Urothelium cell line (cell line): Measurements from ENCODE around the gene MRAP2.
"Not testable (repeated sequence)": the region's sequence is repeated elsewhere in the genome, so short reads cannot be mapped to it uniquely, and the experiment has no call there.

Experiments
- DNase-seq: peaks from one replicate; pipeline ENCODE4 v3.0.0; 2011; ENCODE audit warnings: low spot score, mixed read lengths
- FAIRE-seq: peaks from 2 replicates; lab custom pipeline; 2011; peaks lifted over from hg19 to GRCh38; lab: Jason Lieb, UNC

MRAP2 gene

GRCh38 chr6:84068873-84069272 is 35.3 kb downstream of the MRAP2 start:
- DNase-seq, FAIRE-seq: not testable (repeated sequence)

- FAIRE-seq: no peak
- no peak for DNase-seq
Measured at GRCh38 chr6:84072442-84072997, 38.9 kb downstream of the MRAP2 start.

DNA sequence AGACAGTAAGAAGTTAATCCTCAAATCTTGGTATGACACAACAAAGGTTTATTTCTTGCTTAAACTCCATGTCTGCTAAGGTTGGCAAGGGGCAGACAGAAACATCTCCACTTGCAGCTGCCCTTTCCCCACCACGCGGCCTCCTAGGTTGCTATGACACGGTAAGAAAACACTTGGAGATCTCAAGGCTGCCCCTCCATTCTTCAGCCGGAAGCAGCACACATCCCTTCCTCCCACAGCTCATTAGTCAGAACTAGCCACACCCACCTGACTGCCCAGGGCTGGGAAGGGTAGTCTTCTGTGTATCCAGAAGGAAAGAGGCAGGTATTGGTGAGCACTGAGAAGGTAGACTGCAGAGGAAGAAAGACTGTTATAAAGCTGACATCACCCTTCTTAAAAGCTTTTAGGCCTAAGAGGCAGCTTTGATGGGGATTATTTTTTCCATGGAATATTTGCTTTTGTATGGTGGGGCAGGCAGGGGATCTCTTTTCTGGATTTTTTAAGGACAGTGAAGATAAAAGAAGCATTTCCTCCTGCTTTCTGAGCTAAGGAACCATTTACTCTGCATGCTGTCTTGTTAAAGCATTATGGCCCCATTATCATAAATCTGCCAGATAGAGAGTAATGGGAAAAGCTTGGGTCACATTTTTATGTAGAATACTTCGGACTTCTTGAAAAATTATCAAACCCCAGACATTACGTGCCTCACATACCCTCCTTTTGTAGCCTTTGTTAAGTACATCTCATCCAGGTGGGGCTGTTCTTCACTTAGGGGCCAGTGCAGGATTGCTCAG is 41.6 kb downstream of the MRAP2 start:
- FAIRE-seq: no peak
- DNase-seq: no peak

- FAIRE-seq: no peak
- no peak for DNase-seq
Measured at GRCh38 chr6:84077645-84078044, 44.1 kb downstream of the MRAP2 start.

DNA sequence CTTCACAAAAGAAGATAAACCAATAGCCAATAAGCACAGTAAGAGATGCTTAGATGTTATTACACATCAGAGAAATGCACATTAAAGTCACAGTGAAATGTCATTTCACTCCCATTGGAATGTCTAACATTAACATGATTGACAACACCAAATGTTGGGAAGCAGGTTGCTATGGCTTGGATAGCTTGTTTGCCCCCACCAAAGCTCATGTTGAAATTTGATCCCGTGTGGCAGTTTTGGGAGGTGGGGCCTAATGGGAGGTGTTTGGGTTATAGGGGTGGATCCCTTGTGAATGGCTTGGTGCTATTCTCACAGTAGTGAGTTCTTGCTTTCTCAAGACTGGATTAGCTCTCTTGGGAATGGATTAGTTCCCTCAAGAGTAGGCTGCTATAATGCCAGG is 44.8 kb downstream of the MRAP2 start:
- FAIRE-seq (no peak), DNase-seq (no peak)

- FAIRE-seq (no peak), DNase-seq (no peak)
Measured at GRCh38 chr6:84081222-84081621, 47.6 kb downstream of the MRAP2 start.

GRCh38 chr6:84082689-84083265 is 49.2 kb downstream of the MRAP2 start:
- DNase-seq: no peak
- no peak for FAIRE-seq

- not testable (repeated sequence) for DNase-seq, FAIRE-seq
Measured at GRCh38 chr6:84084705-84085104, 51.1 kb downstream of the MRAP2 start.

DNA sequence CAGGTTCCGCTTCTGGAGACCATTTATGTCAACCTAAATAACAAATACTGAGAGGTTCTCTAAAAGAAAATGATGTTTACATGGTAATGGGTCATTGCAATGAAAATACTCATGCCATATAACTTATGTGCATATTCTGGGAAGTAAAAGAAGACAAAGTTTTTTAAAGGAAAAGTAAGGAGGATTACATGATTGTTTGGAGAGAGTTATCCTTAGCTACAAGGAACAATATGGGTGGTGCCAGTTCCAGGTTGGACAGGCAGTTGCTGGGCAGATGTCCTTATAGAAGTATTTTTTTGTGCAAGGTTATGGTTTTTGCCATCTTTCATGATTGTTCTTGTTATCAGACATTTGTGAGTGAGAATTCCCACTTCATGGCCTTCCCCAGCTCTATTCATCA is 52.5 kb downstream of the MRAP2 start:
- FAIRE-seq: no peak

GRCh38 chr6:84086545-84087429 is 53.2 kb downstream of the MRAP2 start:
- no peak for DNase-seq
- FAIRE-seq: no peak

More for the DNA sequence above, 52.5 kb downstream of the MRAP2 start:
- no peak for DNase-seq

GRCh38 chr6:84089081-84089480 is 55.5 kb downstream of the MRAP2 start:
- DNase-seq (no peak), FAIRE-seq (no peak)

GRCh38 chr6:84089552-84089951 is 56.0 kb downstream of the MRAP2 start:
- FAIRE-seq (no peak), DNase-seq (no peak)

DNA sequence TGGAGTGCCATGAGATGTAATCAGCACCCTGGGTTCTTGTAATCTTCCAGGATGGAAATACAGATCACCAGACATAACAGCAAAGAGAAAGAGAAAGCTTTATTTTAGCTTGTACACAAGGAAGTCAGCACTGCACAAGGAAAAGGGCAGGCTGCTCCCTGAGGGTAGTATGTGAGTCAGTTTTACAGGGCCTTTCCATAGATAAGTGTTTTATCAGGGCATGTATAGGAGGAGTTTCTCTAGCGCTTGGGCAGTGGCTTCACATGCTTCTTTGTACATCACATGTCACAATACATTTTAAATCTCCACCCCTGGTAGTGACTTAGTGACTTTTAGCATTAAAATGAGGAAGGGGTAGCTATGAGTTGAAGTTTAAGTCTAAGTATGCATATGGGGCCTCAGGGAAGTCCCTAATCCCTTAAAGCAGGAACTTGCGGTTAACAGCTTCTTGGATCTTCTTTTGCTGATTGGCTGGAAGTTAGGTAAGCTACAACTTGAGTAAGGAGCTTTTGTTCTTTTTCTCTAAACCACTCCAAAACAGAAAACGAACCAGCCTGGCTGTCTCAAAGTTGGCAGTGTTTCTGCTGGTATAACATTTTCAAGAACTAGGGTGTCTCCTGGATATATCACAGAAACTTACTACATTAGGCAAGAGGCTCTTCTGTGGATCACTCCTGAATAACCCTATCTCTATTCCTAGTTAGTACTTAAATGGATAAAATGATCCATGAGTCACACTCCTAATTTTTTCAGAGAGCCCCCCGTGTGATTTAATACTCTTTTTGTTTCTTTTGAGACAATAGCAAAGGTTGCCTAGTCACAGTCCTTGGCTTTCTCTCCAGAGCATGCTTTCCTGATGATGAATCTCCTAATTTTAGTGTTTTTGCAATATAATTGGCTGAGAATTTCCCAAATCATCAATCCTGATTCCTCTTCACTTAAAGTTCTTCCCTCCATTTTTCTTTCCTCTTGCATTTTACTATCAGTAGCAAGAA is 60.2 kb downstream of the MRAP2 start:
- DNase-seq (no peak), FAIRE-seq (no peak)

DNA sequence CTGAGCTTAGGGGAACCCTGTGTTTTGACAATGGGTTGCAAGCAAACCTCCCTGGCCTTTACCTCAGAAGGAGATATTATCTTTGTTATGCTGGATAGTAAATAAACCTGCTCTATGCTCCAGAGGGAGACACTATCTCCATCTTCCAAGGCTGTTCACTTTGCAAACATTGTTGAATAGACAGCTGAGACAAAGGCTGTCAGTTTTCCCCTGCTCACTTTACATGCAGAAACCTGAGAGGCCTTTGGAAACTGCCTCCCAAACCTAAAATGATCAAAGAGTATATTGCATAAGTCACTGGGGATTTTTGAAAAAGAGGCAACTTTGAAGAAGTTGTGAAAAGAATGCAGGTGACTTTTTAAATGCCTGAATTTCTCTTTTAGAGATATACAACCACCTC is 61.6 kb downstream of the MRAP2 start:
- DNase-seq (no peak), FAIRE-seq (no peak)

- FAIRE-seq (no peak), DNase-seq (no peak)
Measured at GRCh38 chr6:84103029-84103428, 69.5 kb downstream of the MRAP2 start.

GRCh38 chr6:84105215-84105924 is 71.8 kb downstream of the MRAP2 start:
- FAIRE-seq: not testable (repeated sequence)
- peak; percentile 6 for DNase-seq

DNA sequence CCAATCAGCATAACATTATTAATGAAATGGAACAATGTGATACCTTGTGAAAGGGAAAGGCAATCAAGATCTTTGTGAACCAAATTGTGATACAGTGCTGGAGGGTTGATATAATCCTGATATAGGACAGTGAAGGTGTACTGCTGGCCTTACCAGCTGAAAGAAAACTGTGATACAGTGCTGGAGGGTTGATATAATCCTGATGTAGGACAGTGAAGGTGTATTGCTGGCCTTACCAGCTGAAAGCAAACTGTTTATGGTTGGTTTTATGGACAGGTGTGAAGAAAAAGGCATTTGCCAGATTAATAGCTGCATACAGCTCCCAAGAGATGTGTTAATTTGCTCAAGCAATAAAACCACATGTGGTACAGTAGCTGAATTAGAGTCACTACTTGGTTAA is 73.9 kb downstream of the MRAP2 start:
- FAIRE-seq: no peak

DNA sequence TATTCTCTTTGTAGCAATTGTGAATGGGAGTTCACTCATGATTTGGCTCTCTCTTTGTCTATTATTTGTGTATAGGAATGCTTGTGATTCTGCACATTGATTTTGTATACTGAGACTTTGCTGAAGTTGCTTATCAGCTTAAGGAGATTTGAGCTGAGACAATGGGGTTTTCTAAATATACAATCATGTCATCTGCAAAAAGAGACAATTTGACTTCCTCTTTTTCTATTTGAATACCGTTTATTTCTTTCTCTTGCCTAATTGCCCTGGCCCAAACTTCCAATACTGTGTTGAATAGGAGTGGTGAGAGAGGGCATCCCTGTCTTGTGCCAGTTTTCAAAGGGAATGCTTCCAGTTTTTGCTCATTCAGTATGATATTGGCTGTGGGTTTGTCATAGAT is 77.8 kb downstream of the MRAP2 start:
- not testable (repeated sequence) for DNase-seq, FAIRE-seq

More for the DNA sequence above, 73.9 kb downstream of the MRAP2 start:
- DNase-seq: no peak

GRCh38 chr6:84114933-84115594 is 81.5 kb downstream of the MRAP2 start:
- not testable (repeated sequence) for FAIRE-seq, DNase-seq
